SK-N-MC (cell line): ENCODE results near the gene ADD1.

Experiments
- EZH2 ChIP-seq: fragments of 200-600 bp; sonication (generic); IDR thresholded peaks from one replicate; pipeline ENCODE4 v1.6.1; 2017; ENCODE audit warnings: antibody characterized with exemption
- POLR2AphosphoS5 ChIP-seq: IDR thresholded peaks from 2 replicates; pipeline ENCODE4 v1.6.1; 2012; ENCODE audit warnings: mild to moderate bottlenecking, low read depth, low read length, borderline replicate concordance

DNA sequence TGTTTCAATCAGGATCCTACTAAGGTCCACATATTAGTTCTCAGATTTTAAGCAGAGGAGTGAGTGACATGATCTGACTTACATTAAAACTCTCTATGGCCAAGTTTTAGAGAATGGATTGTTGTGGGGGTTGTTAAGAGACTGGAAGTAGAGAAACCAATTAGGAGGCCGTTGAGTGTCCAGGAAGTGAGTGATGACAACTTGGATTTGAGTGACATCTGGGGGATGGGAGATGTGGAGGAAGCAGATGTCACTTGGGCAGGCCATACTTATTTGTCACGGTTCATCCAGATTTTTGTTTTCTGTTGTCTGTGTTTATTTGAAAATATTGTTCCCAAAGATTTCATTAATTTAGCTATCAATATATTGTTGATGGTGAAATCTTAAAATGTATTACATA is 28.3 kb downstream of the ADD1 start:
- TF ChIP-seq EZH2 (no peak), POLR2AphosphoS5 (no peak)
